NCI-H1417 (cell line): ENCODE data around the gene LAPTM5.

Experiments
- DNase-seq, 3 experiments: peaks; one replicate each; lab custom pipeline; 2025; lab: John Stamatoyannopoulos, UW

The LAPTM5 gene

DNA sequence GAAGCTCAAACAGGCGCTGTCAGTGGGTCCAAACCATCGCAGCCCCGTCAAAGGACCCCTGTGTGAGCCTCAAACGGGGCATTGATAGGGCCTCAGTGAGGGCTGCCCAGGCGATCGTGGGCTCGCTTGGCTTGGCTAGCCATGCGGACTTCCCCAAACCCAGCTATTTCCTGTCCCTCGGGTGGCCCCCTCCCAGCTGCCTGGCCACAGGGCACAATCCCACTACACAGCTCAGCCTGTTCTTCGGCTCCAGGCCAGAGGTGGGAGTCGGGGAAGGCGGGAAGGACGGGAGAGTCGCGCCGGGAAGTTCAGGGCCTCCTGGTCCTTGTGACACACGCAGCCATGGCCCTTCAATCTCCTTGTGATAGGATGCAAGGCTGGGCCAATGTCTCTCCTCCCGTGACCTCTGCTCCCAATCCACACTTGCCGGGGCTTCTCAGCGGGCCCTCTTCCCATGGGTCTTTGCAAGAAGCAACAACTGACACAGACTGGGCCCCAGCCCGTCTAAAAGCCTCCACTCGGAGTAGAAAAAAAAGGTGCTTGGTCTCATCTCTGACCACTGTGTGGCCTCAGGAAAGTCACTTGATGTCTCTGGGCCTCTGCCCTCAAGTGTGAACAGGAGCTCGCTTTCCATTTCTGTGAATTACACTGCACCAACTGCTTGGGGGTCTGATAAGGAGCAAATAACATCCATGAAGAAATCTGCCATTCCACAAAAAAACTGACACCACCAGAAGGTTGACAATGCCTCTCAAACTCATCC lies 27.0 kb downstream of the LAPTM5 start:
- no peak for DNase-seq

DNA sequence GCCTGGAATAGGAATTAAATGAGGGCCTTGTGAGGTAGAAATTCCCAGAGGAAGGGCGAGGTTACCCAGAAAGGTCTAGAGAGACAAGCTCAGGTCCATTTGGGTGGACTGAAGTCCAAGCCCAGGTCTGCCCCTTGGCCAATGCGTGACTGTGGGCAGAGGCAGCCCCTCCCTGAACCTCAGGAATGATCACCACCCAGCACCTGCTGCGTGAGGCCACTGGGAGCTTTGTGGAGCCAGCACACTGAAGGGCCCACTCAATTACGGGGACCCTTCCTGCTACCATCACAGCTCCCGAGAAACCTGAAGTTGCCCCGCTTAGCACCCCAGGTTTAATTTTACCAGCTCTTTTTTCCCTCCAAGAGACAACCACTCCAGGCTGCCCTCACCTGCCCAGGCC lies 27.7 kb downstream of the LAPTM5 start:
- no peak for DNase-seq

DNA sequence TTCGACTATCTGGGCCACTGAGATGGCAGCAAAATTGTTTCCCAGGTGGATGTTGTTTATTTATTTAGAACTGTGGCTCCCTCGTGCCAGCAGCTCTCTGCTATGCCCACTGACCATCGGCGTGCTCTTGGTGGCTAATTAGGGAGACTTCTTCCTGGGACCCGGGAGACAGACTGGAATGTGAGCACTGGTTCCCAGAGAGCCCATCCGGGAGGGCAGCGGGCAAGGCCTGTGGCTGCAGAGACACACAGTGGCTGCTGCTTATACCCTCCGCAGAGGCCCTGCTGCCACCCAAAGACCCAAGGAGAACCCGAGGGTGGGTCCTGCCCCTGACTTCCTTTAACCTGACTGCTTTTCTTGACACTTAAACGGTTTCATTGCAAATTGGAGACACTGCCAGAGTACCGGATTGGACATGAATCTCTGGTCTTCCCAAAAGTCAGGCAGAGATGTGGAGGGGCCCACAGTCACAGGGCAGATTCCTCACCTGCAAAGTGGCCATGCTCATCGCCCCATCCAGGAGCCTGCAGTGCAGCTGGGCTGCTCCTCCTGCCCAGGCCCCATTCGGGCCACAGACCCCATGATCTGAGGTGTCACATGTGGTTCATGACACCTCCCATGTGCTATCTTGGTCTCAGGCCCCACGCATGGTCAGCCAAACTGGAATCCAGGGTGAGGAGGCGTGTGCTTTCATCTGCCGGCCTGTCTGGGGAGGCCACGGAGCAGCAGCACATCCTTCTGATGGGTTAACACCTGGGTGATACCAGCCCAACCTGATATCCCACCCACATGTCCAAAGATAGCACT lies 28.5 kb downstream of the LAPTM5 start:
- DNase-seq = no peak

DNA sequence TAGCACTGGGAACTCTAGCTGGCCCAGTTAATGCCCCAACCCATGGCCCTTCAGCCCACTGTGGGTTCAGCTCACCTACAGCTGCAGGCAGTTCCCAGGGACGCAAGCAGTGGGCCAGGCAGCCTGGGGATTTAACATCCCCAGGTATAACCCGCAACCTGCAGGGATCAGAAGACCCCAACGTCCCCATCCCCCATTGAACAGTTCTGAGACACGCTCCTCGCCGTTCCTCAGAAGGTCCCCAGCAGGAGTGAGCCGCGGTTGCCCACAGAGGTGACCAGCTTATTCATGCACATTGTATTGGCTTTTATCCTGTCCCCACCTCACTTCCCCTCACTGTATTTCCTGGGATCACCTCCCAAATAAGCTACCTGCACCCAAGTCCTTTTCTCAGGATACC lies 29.2 kb downstream of the LAPTM5 start:
- no peak for DNase-seq

DNA sequence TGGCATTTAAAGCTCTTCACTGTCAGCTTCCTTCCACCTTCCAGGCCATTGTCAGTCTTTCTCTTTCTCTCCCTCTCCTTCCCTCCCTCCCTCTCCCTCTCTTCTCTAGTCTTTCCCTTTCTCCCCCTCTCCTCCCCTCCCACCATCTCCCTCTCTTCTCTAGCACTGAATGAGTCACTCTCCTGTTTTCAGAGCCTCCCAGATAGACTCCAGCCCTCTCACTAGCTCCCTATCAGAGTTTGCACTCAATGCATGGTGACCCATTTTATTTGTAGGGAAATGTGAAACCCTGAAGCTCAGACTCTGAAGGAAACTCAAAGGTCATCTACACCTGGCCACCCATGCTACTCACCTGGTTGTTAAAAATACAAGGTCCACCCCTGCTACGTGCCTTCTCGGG lies 29.8 kb downstream of the LAPTM5 start:
- DNase-seq = no peak

DNA sequence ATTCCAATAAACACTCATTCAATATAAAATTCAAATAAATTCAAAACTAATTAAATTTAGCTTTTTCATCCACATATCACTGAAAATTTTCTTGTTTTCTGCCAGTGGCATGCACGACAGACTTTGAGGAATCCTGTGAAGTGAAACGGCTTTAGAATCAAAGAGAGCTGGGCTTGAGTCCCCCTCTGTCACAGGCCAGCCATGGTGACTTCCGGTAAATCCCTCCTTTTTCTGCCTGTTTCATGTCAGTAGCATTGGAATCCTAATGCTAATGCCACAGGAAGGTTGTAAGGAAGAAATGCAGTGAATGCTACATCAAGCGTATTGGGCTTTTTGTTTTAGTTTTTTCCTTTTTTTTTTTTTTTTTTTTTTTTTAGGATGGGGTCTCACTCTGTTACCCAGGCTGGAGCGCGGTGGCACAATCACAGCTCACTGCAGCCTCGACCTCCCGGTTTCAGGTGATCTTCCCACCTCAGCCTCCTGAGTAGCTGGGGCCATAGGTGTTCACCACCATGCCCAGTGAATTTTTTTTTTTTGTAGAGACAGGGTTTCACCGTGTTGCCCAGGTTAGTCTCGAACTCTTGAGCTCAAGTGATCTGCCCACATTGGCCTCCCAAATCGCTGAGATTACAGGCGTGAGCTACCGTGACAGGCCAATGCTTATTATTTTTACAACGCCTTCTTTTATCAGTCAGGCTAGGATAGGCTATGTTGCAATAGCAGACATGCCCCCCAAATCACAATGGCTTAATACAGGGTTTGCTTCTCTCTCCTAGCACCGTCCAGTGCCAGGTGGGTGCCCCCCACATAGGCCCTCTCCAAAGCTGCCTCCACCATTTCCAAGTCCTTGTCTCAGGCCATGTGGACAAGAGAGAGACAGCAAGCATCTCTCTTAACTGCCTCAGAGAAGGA lies 30.5 kb downstream of the LAPTM5 start:
- DNase-seq = no peak

DNA sequence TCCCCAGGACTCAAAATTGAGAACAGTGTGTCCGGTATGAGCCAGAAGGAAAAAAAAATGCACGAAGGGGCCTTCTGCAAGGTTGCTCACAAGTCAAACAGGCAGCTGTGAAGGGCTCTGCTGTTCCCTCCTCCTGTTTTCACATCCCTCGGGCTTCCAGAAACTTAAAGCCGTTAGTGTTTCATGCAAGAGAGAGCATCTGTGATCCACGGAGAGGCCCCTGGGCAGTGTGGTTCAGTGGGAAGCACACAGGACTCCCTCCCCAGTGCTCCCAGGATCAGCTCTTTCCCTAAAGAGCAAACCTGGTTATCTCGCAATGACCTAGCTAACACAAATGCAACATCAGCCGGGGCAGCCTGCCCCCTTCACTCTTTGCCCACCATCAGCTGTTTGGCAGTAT lies 31.3 kb downstream of the LAPTM5 start:
- DNase-seq = no peak

DNA sequence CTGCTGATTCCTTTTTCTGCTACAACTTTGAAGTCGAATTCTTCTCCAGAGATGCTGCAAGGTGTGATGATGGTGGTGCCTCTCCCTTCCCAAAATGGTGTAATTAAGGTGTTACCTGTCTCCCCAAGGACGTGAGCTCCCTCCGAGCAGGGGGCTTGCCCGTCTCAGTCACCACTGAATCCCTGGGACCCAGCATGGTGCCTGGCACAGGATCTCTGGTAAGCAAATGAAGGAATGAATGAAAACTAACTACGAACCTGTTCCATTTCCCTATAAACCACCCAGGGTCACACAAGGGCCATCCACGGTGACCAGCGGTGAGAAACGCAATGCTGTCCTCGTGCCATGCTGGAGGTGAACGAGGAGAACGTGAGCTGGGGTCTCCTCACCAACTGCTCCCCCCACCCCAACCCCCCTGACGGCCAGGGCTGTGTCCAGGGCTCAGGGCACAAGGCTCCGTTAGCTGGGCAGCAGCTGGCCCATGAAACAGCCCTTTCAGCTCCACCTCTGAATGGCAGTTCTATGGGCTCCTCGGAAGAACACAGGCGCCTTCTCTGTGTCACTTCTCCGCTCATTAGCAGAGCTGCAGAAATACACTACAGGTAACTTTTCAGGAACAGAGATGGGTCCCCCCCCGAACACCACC lies 32.0 kb downstream of the LAPTM5 start:
- DNase-seq = no peak

DNA sequence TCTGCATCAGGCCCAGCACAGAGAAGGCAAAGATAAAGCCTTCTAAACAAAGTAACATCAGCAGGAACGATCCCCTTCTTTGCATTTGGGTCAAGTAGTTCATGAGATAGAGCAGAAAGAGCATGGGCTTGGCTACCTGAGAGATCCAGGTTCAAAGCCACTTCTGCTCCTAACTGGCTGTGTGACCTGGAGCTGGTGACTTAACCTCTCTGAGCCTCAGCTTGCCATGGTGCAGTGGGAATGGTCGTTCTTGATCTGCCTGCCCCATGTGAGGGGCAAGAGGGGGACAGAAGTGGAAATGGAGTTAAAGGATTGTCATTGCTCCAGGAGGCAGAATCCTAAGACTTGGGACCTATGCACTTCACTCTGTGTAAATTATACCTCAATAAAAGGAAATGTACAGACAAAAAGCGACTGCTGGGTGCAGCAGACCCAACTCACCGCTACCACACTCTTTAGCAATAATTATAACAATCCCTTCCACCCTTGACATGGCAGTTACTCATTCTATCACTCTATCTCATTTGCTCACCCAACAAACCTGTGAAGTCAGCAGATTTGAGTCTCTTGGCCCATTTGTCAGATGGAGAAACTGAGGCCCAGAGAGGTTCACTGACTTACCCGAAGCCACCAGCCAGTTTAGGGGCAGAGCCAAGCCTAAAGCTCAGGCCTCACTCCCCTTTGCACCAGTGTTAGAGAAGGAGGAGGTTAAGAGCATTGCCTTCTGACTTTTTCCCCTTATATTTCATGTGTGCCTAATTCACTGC lies 32.7 kb downstream of the LAPTM5 start:
- DNase-seq = no peak

DNA sequence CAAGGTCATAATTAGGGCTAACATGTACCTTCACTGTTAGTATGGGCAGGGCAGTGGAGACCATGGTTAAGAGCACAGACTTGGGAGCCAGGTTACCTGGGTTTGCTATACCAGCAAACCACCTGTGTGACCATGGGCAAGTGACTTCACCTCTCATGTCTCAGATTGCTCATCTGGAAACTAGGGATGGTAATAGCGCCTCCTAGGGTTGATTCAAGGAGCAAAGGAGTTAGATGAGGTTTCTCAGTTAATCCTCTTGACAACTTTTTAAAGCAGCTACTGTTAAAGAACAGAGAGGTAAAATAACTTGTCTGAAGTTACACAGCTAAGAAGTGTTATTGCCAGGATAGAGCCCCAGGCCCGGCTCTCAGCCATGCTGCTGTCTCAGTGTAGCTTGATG lies 33.4 kb downstream of the LAPTM5 start:
- no peak for DNase-seq

DNA sequence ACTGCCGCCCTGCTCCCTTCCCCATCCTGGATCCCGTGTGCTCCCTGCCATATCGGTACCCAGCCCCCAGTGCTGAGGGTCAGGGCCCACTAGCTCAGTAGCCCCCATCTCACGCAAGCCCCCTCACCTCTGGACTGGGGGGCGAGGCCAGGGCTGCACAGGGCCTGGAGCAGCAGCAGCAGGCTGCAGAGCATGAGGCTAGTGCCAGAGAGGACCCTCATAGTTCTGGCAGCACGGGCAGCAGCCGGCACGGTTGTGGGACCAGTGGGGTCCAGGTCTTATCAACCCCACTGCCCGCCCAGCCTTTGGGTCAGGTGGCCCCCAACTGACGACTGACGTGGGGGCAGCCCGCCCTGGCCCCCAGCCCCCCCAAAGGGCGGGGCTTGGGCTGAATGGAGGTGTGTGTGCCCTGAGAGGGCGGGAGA lies 34.2 kb downstream of the LAPTM5 start, which contains the start of gene MATN1:
MATN1 (minus strand) TSS at position 255 of the 425 bp plus-strand sequence; CDS start at position 221, 34 bp downstream.
- DNase-seq = no peak

DNA sequence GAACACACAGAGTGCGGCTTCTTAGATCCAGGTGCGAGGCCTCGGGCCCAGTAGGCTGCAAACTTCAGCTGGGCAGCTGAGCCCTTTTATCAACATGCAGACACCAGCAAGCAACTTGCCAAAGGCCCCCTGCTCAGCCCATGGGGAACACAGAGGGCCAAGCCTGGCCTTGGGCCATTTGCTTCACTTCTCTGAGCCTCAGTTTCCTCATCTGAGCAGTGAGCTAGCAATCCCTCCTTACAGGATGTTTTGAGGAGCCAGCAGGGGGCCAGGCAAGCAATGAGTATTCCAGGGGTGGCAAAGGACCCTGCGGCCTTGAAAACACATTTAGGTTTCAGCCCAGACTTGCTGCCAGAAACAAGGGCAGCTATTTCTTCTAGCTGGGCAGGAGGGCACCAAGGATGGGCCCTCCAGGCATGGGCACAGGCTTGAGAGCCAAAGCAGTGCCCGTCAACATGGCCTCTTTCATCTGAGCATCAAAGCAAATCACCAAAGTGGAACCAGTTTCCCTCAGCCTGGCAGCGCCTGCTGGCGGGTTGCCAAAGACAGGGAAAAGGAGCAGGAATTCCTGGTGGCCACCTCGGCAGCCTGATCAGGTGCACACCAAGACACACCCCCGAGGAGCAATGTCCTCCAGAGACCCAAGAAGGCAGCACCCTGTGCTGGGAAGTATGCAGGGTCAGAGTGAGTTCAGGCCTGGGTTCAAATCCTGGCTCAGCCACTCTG lies 35.6 kb downstream of the LAPTM5 start:
- peak in 2 of 3 experiments; percentile 14 to 21 for DNase-seq

DNA sequence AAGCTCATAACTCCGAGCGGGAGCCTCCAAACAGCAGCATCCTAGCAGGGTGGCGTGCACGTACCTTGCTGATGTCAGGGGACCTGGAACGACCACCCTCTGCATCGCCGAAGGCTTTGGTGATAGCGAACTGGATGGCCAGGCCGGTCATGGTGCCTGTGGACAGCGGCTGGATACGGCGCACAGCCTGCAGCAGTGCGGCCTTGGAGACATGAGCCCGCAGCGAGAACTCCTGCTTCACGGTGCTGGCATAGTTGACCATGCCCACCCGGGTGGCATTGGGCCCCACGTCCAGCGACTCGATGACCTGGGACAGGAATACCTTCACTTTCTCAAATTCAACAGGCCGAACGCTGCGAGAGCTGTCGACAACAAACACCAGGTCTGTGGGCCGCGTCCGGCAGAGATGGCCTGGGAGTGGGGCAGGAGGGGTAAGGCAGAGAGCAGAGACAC lies 36.2 kb downstream of the LAPTM5 start:
- no peak for DNase-seq

DNA sequence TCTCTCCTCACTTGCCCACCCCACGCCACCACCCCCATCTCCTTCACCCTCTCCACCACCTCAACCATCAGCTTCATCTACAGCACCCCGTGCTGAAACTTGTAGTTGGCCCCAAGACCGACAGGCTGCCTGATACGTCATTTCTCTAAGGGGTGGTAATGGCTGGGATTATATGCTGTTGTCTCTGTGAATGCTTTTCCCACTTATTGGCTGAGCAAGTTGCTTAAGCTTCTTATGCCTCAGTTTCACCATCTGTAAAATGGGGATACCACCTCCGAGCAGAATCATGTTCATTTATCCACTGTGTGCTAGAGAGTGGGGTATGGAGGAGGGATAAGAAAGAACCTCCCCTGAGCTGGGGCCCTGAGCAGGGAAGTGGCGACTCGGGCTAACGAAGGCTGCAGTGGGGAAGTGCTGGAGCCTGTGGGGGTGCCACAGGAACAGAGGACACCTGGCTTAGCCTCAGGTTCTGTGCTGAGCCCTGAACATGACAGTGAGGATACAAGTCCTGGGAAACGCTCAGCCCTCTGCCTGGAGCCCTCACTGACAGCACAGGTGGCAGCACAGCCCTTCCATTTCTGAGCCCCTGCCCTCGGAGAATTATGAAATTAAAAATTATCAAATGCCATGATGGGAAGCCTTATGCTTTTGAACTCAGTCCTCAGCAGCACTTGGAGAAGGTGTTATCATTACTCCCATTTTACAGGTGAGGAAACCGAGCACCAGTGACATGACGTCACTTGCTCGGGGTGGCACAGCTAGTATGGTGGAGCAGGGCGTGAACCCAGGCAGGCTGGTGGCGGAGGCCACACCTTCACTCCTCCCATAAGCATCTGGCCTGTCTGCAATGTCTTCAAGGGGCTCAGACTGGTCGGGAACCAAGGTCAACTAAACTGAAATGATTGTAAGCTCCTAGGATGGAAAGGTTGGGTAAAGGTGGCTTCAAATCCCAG lies 37.0 kb downstream of the LAPTM5 start:
- DNase-seq = no peak

DNA sequence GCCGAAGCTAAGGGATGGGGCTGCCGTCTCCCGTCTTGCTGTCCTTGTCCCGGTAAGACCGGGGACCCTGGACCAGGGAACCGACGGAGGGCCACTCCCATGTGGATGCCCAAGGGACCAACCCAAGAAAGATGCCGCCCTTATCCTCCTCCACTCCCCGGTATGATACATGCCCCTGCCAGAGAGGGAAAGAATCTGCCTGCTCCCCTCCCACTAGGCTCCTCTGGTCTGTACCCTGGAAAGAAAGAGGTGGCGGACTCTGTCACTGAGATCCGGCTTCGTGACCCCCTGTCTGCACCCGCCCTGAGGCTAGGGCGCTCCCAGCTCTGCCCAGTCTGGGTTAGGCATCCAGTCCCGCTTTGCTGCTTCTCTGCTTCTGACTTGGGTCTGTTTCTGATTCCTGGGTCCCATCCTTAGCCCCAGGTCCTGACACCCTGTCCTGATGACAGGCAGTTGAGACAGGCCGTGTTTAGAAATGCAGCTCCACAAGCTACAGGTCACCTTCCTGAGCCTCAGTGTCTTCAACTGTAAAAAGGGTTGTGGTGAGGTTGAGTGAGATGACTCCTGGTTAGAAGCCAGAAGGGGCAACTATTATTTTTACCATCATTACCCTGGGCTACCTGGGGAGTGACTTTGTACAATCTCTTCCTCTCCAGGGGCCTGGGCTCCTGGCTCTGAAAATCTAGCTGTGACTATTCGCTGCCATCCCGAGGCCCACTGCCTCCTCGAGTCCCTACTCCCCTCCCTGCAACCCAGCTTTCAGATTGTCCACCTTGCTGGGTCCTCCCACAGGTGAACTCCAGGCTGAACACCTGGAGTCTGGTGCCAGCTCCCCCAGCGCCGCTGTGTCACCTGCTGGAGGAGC lies 37.9 kb downstream of the LAPTM5 start:
- DNase-seq = no peak

DNA sequence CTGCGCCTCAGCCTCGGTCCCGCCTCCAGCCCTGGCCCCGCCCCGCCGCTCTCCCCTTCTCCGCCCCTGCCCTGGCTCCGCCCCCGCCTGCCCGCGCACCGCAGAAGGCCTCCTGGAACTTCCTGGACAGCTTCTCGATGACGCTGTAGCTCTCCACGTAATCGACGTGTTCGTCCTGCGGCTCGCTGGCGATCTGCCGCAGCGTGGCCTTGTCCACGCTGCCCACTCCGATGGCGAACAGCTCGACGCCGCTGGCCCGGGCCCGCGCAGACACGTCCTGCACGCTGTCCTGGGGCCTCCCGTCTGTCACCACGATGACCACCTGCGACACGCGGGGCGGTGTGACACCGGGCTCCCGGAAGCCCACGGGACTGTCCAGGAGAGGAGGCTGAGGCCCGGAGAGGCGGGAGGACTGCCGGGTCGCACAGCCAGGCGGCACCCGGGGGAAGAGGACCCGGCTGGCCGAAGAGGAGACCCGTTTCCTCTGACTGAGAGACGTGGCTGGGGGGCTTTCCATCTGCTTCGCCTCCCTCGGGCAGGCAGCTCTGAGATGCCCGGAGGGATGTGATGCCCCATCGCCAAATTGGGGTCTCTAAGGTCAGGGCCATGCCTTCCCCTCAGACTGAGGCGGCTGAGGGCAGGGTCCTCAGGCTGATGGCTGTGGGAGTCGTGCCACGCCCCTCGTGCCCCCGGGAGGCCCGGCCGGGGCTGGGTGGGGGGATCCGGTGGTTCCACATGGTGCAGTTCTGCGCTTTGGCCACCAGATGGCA lies 38.8 kb downstream of the LAPTM5 start:
- peak; percentile 89 to 96 (median 96) for DNase-seq

DNA sequence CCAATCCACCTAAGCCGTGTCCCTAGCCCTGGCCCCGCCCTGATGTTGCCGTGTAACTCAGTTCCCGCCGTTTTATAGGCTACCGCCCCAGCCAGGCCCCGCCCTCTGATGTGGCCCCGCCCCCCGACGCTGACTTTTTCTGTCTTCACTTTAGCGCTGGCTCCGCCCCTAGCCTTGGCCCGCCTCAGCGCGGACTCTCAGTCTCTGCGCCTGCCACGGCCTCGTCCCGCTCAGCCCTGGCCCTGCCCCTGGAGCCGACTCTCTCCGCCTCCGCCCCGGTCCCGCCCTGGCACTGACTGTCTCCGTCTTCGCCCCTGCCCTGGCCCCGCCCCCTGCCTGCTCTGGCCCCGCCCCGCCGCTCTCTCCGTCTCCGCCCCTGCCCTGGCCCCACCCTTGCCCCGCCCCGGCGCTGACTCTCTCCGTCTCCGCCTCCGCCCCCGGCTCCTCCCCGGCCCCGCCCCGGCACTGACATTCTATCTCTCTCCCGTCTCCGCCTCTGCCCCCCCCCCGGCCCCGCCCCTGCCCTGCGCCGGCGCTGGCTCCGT lies 39.4 kb downstream of the LAPTM5 start:
- DNase-seq = peak; percentile 96 to 98 (median 98)
